Ovary (tissue), 3 donors: ENCODE measurements around the gene VSTM5.

Experiments used
- CTCF ChIP-seq, 3 donors: fragments of 450-650 bp in 2 of 3; fragments of 200-600 bp in 1 of 3; IDR thresholded peaks; one replicate each; pipeline versions ENCODE4 v1.5.1 to v1.8.0; 2016 to 2022; ENCODE audit warnings: antibody characterized with exemption in 3 of 3, mild to moderate bottlenecking in 1 of 3
- EP300 ChIP-seq: sonication (generic); formaldehyde crosslinking; IDR thresholded peaks from one replicate; pipeline ENCODE4 v1.6.1; 2017; ENCODE audit warnings: antibody characterized with exemption
- POLR2A ChIP-seq: fragments of 450-650 bp; IDR thresholded peaks from one replicate; pipeline ENCODE4 v1.6.1; 2017; ENCODE audit warnings: antibody characterized with exemption, mild to moderate bottlenecking, moderate library complexity
- donor health status: DM: no; HTN: no; CAD: no.

- no peak for TF ChIP-seq CTCF (IDR thresholded peaks at IDR 0.05)
- no peak for TF ChIP-seq POLR2A
- TF ChIP-seq EP300, result no peak
Measured at GRCh38 chr11:93796441-93797231, 53.8 kb downstream of the VSTM5 start.
